ENCODE measurements around the gene ATG5.

- TF ChIP-seq CTCF (IDR thresholded peaks at IDR 0.05; ENCODE audit: low read depth, low read length, poor library complexity, severe bottlenecking) = no peak
- no peak for TF ChIP-seq EZH2phosphoT487 (IDR thresholded peaks at IDR 0.05; ENCODE audit: borderline replicate concordance, low read length)
These were observed 109.0 kb downstream of the ATG5 start for GRCh38 chr6:106216527-106216926.

Measured in DOHH2 (cell line).